NT2/D1 (cell line): ENCODE measurements around the gene MCUR1.

Source experiments
- SUZ12 ChIP-seq: IDR thresholded peaks from 2 replicates; pipeline ENCODE4 v1.6.1; 2011; ENCODE audit not compliant: insufficient read length, insufficient read depth; ENCODE audit errors: extremely low read depth
- YY1 ChIP-seq: IDR thresholded peaks from 2 replicates; pipeline ENCODE4 v1.6.1; 2011; ENCODE audit not compliant: insufficient read length, insufficient read depth

DNA sequence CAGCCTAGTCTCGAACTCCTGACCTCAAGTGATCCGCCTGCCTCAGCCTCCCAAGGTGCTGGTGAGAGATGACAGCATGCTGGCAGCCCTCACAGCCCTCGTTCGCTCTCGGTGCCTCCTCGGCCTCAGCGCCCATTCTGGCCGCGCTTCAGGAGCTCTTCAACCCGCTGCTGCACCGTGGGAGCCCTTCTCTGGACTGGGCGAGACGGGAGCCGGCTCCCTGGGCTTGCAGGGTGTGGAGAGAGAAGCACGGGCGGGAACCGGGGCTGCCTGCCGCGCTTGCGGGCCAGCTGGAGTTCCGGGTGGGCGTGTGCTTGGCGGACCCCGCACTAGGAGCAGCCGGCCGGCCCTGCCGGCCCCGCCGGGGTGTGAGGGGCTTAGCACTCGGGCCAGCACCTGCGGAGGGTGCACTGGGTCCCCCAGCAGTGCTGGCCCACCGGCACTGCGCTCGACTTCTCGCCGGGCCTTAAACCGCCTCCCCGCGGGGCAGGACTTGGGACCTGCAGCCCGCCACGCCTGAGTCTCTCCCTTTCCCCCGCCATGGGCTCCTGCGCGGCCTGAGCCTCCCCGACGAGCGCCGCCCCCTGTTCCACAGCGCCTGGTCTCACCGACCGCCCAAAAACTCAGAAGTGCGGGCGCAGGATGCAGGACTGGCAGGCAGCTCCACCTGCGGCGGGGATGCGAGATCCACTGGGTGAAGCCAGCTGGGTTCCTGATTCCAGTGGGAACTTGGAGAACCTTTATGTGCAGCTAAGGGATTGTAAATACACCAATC, 71.2 kb downstream of the MCUR1 start:
- TF ChIP-seq SUZ12 (no peak), YY1 (no peak)
